ENCODE data around the gene NR5A2.
"Not testable (repeated sequence)": the region's sequence is repeated elsewhere in the genome, so short reads cannot be mapped to it uniquely, and the experiment has no call there.

Gene NR5A2

DNA sequence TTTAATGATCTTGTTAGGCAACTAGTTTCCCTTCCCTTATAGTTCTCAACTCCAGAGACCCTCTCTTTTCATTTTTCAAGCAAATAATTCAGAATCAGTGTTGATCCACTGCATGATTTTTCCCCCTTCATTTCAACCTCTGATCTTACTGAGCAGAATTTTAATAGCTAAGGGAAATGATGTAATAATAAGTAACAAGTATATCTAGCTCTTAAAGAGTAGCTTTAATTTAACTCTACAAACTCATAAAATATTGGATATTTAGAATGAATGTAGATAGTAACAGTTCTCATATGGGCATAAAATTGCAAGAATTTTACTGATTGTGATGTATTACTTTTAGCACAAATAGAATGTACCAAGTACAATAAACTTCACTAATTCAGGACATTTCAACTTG, 130.2 kb downstream of the NR5A2 start:
- no peak for DNase-seq (ENCODE audit: low read depth in 1 of 2, low spot score in 1 of 2)

- DNase-seq (ENCODE audit: low read depth in 1 of 2, low spot score in 1 of 2), result no peak
Measured at GRCh38 chr1:200161801-200162200, 134.3 kb downstream of the NR5A2 start.

GRCh38 chr1:200162258-200162657, 134.7 kb downstream of the NR5A2 start:
- DNase-seq (ENCODE audit: low read depth in 1 of 2, low spot score in 1 of 2), result no peak

DNA sequence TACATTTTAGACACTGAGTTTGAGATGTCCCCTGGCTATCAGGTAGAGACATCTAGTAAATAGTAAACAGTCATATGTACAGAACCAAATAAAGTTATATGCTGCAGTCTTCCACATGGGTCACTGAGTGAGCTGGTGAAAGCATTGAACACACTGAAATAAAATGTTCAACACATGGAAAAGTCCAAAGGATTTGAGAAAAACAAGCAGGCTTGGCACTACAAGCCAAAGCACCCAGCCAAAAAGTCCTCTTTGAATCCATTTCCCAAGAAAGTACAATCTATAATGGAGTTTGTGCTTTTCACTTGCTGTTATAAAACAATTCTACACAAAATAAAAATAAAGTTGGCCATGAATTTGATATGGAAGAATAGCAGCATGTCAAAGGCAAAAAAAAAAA, 135.4 kb downstream of the NR5A2 start:
- no peak for DNase-seq (ENCODE audit: low read depth in 1 of 2, low spot score in 1 of 2)

DNA sequence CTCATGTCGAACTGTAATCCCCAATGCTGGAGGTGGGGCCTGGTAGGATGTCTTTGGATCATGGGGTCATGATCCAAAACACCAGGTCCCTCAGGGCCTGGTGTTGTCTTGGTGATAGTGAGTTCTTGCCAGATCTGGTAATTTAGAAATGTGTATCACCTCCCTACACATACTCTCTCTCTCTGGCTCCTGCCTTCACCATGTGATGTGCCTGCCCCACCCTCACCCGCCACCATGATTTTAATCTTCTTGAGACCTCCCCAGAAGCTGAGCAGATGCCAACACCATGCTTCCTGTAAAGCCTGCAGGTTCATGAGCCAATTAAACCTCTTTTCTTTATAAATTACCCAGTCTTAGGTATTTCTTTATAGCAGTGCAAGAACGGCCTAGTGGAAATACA, 136.4 kb downstream of the NR5A2 start:
- no peak for DNase-seq (ENCODE audit: low read depth in 1 of 2, low spot score in 1 of 2)

- no peak for DNase-seq (ENCODE audit: low read depth in 1 of 2, low spot score in 1 of 2)
Measured at GRCh38 chr1:200165493-200166220, 138.1 kb downstream of the NR5A2 start.

- no peak for DNase-seq (ENCODE audit: low read depth in 1 of 2, low spot score in 1 of 2)
Measured at GRCh38 chr1:200166411-200166810, 138.9 kb downstream of the NR5A2 start.

DNA sequence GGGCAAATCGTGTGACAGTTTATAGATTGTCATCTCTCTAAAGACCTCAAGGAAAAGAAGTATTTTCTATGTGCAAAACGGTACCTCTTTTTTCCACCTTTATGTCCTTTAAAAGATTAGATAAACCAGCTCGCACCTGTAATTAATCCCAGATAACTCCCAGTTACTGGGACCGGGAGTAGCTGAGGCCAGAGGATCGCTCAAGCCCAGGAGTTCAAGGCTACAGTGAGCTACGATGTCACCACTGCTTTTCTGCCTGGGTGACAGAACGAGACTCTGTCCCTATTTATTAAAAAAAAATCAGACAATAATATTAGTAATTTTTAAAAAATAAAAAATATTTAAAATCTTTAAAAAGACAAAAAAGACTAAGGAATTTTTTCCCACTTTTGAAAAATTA, 141.4 kb downstream of the NR5A2 start:
- no peak for DNase-seq (ENCODE audit: low read depth in 1 of 2, low spot score in 1 of 2)

DNA sequence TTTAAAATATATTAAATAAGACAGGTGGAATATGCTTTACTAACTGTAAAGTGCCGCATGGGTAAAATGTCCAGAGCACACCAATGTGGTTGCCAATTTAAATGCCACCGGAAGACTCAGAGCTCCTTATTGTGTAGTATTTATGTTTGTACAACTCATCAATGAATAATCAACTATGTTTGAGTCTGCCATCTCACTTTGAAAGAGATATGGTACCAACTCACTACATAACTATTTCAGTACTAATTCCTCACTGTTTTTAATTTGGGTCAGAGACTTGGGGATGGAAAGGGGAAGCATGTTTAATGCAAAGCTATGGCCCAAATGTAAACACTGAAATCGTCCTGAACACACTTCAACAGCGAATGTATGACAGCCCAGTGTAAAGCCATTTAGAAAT, 144.8 kb downstream of the NR5A2 start:
- no peak for DNase-seq (ENCODE audit: low read depth in 1 of 2, low spot score in 1 of 2)

DNA sequence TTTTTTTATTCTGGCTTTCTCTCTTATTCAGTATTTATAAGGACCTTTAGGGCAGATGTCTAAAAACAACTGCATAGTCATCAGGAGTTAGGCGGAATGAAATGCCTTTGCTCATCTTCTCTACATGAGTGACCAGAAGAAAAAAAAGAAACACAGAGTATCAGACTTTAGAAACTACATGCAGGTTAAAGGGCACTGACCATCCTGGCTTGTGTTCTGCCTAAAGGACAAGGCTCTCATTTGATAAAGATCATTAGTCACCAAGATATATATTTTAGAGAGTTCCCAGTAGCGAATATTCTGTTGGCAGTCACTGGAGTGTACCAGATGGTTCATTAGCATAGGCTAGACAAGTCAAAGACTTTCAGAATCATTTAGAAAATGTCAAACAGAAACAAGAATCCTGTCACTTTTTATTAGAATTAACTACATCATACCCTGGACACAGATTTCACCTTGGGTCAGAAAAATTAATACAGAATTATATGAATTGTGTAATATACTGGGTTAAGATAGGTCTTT, 145.6 kb downstream of the NR5A2 start:
- no peak for DNase-seq (ENCODE audit: low read depth in 1 of 2, low spot score in 1 of 2)

DNA sequence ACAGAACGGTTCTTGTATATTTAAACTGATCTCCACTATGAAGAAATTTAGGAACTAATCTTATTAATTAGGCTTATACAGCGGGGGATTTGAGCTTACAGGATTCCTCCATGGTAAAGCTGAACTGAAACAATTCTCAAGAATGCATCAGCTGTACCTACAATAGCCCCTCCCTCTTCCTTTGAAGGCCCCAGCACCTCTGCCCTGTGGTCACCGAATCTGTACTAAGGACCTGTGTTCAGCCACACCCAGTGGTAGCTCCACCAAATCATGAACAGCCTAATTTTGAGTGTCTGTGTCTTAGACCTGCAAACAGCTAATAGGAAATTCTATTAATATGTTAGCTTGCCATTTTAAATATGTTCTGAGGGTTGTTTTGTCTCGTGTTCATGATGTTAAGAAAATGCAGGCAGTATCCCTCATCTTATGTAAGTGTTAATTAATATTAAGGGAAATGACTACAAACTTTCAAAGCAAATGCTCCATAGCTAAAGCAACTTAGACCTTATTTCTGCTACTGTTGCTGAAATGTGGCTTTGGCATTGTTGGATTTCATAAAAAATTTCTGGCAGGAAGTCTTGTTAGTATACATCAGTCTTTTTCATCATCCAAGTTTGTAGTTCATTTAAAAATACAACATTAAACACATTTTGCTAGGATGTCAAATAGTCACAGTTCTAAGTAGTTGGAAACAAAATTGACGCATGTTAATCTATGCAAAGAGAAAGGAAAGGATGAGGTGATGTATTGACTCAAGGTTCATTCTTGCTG, 147.2 kb downstream of the NR5A2 start:
- DNase-seq (ENCODE audit: low read depth in 1 of 2, low spot score in 1 of 2), result no peak

DNA sequence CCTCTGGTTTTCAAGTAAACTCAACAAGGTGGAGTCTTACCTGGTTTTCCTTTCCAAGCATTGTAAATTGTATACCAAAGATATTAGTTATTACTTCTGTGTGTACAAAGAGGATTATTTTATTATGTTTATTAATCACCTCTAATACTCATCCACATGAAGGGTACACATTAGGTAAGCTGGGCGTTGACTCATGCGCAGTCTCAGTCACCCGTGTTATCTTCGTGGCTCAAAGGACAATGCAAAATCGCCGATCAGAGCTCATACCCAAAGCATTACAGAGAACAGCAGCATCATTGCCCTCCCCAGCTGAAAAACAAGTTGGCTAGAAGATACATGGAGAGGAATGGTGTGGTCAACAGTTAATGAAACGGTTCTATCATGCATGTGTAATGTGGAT, 148.7 kb downstream of the NR5A2 start:
- no peak for DNase-seq (ENCODE audit: low read depth in 1 of 2, low spot score in 1 of 2)

DNA sequence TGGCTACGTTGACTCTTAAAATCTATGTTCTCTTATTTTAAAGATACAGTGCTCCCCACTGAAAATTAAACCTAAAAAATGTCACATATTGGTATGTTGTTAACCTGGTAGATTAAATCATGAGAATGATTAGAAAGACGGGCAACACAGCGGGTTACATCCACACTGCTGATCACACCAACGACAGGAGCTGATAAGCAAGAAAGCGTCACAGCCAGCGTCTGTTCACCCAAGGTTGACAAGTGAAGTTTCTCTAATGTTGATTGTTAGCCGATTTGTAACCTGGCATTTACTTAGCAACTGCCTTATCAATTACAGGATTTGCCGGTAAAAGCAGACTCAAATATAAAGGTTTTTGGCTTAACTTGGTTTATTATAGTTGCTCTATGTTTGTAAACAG, 149.3 kb downstream of the NR5A2 start:
- DNase-seq (ENCODE audit: low read depth in 1 of 2, low spot score in 1 of 2), result no peak

GRCh38 chr1:200178340-200178739, 150.8 kb downstream of the NR5A2 start:
- no peak for DNase-seq (ENCODE audit: low read depth in 1 of 2, low spot score in 1 of 2)

DNA sequence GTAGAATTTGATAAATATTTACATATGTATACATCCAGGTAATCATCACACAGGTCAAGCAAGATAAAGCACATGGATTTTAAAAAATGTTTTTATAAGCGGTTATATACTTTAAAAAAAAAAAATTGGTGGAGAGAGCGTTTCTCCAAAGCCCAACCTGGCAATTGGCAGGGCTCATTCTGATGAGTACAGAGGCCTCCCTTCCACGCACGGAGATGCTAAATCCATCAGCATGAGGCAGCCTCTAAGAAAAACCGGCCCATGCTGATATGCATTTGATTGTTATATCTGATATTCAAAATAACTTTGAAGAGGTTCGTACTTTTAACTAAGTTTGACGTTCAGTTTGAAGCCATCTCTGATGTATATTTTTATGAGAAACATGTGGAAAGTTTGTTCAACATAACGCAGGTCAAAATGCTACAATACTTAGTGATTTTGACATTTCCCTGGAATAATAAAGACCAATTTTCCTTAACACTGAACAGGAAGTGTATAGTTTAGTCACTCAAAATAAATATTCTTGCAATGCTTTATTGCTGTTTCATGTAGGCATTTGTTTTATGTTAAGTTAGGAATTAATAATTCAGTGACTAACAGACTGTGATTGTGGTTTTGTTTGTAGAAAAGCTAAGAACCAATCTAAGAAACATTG, 151.7 kb downstream of the NR5A2 start:
- no peak for DNase-seq (ENCODE audit: low read depth in 1 of 2, low spot score in 1 of 2)

- DNase-seq (ENCODE audit: low read depth in 1 of 2, low spot score in 1 of 2), result no peak
Measured at GRCh38 chr1:200179781-200180160, 152.3 kb downstream of the NR5A2 start.

DNA sequence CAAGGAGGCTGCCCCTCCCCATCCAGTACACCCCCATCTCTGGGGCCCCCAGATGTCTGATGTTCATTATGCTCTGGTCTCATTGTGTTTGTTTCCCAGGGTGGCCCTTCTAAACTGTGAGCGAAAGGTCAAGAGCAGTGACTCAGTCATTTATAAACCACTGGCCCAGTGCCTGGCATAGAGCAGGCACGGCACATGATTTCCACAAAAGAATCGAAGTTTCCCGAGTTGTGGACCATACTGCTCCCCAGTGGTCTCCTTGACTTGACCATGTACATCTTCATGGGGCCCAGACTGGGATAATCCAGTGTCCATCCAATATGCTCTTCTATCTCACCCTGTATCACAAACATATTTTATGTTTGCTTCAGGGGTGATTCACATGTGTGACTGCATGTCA, 153.3 kb downstream of the NR5A2 start:
- no peak for DNase-seq (ENCODE audit: low read depth in 1 of 2, low spot score in 1 of 2)

- DNase-seq (ENCODE audit: low read depth in 1 of 2, low spot score in 1 of 2), result no peak
Measured at GRCh38 chr1:200181861-200182260, 154.4 kb downstream of the NR5A2 start.

DNA sequence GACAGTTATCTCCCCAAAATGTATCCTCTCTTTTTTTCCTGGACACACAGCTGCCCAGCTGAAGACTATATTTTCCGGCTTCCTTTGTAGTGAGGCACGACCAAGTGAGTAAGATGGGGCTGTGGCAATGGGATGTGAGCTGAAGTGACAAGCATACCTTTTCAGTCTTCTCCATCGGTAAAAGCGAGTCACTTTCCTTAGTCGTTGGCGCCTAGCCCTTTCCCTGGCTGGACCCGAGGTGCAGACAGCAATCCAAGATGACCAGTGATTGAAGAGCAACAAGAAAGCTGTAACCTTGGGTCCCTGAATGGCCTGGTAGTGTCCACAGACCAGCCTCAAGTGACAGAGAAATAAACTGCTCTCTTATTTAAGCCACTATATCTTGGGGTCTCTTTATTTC, 155.2 kb downstream of the NR5A2 start:
- no peak for DNase-seq (ENCODE audit: low read depth in 1 of 2, low spot score in 1 of 2)

DNA sequence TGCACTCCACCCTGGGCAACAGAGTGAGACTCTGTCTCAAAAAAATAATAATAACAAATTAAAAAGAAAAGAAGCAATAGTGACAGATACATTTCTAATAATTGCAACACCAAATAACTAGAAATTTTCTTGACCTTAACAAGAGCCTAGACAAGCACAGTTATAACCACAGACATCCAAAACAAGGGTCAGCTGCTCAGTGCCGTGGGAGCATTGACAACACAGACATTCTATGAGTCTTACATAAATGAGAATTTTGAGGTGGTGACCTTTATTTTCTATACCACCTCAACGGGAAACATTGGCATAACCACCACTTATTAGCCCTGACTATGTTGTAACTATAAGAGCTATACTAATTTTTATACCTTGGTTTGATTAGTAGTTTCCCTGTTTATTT, 156.1 kb downstream of the NR5A2 start:
- DNase-seq (ENCODE audit: low read depth in 1 of 2, low spot score in 1 of 2), result no peak

GRCh38 chr1:200184196-200184595, 156.7 kb downstream of the NR5A2 start:
- DNase-seq (ENCODE audit: low read depth in 1 of 2, low spot score in 1 of 2), result no peak

GRCh38 chr1:200185191-200185590, 157.7 kb downstream of the NR5A2 start:
- DNase-seq (ENCODE audit: low read depth in 1 of 2, low spot score in 1 of 2), result not testable (repeated sequence)

All from activated CD4-positive, alpha-beta T cell treated with anti-CD3 and anti-CD28 coated beads, Interleukin-2, amount 50 U/mL, for 24 hours (primary cell).